SU-DHL-6 (cell line): ENCODE measurements around the gene PDE8B.

Experiments
- EZH2phosphoT487 ChIP-seq: fragments of 200-600 bp; sonication (generic), shearing (Covaris generic); conservative IDR thresholded peaks from 2 replicates; pipeline ENCODE4 v1.6.1; 2018; ENCODE audit warnings: mild to moderate bottlenecking, antibody characterized with exemption, low read length, moderate library complexity, mixed read lengths
- TF ChIP-seq, protein P1 (sequence below): fragments of 200-600 bp; sonication (generic); IDR thresholded peaks from one replicate; pipeline ENCODE4 v1.5.1; 2017; ENCODE audit warnings: antibody characterized with exemption, mild to moderate bottlenecking, low read length, moderate library complexity; ENCODE audit not compliant: insufficient read depth, poor library complexity, severe bottlenecking

DNA sequence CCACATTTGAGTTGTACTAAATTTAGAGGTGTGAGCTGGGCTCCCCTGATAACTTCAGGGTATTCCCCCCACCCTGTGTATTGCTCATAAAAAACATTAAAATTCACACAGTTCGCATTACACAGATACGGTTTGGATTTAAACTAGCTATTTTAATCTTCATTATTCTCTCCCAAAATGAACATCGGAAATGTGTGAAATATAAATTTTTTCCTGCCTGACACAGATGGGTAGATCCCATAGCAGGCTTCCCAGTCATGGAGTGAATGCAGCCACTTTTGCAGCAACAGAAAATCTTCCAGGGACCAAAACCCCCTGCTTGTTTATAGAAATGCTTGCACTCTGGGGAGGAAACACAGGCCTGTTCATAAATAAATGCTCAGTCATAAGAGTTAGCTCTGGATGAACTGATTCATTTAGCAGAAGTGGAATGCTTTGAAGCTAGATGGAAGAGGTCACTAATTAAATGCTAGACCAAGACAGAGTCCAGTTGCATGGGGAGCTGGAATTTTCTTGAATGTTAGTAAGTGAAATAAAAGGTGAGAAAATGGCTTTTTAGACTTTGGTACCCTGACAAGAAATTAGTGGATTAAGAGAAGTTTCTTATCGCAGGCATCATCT lies 115.6 kb downstream of the PDE8B start:
- TF ChIP-seq, protein P1, sequence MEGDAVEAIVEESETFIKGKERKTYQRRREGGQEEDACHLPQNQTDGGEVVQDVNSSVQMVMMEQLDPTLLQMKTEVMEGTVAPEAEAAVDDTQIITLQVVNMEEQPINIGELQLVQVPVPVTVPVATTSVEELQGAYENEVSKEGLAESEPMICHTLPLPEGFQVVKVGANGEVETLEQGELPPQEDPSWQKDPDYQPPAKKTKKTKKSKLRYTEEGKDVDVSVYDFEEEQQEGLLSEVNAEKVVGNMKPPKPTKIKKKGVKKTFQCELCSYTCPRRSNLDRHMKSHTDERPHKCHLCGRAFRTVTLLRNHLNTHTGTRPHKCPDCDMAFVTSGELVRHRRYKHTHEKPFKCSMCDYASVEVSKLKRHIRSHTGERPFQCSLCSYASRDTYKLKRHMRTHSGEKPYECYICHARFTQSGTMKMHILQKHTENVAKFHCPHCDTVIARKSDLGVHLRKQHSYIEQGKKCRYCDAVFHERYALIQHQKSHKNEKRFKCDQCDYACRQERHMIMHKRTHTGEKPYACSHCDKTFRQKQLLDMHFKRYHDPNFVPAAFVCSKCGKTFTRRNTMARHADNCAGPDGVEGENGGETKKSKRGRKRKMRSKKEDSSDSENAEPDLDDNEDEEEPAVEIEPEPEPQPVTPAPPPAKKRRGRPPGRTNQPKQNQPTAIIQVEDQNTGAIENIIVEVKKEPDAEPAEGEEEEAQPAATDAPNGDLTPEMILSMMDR: no peak
- no peak for TF ChIP-seq EZH2phosphoT487
